BJ (cell line): ENCODE data around the gene RNF138. TPM values are rescaled to one million over a fixed set of nuclear protein-coding genes. Genes with fewer than 3 reads are reported as not detected.
"Not testable (repeated sequence)": the region's sequence is repeated elsewhere in the genome, so short reads cannot be mapped to it uniquely, and the experiment has no call there.

Experiments
- CTCF ChIA-PET: fragments of 350-600 bp; formaldehyde crosslinking; extraction: SDS; loops from one replicate; lab custom pipeline; 2021; ENCODE audit warnings: antibody characterized with exemption, inconsistent platforms; lab: Yijun Ruan, JAX
- POLR2A ChIA-PET: fragments of 300-600 bp; sonication (Branson Sonifier 250); formaldehyde crosslinking; extraction: SDS; loops from one replicate; lab custom pipeline; 2021; ENCODE audit warnings: antibody characterized with exemption; lab: Charles Lee
- DNase-seq: peaks from one replicate; pipeline ENCODE4 v3.0.0-alpha.2; 2011; ENCODE audit warnings: low read depth
- H3K27me3 ChIP-seq: 2 replicates; pipeline ENCODE4 v1.6.0; 2011; ENCODE audit warnings: low read length; ENCODE audit not compliant: control insufficient read depth, insufficient read depth
- H3K36me3 ChIP-seq: 2 replicates; pipeline ENCODE4 v1.5.1; 2011; ENCODE audit warnings: low read length; ENCODE audit not compliant: control insufficient read depth, insufficient read depth
- H3K4me3 ChIP-seq: 2 replicates; pipeline ENCODE4 v1.5.1; 2011; ENCODE audit warnings: low read depth, mild to moderate bottlenecking, control low read depth, low read length
- polyA plus RNA-seq: library from polyadenylated mRNA; depleted of rRNA; stranded (reverse); fragments of >200 nt; gene quantifications from 2 replicates; pipeline ENCODE4 v1.2.3, GENCODE V29; 2011
- TF ChIP-seq, protein P1 (sequence below): IDR thresholded peaks from 2 replicates; pipeline ENCODE4 v1.5.1; 2011; ENCODE audit warnings: low read depth, mild to moderate bottlenecking, control low read depth, inconsistent platforms, low read length, moderate library complexity; ENCODE audit not compliant: insufficient read depth

Gene RNF138
- polyA plus RNA-seq, 1 experiment: 12.3 TPM

DNA sequence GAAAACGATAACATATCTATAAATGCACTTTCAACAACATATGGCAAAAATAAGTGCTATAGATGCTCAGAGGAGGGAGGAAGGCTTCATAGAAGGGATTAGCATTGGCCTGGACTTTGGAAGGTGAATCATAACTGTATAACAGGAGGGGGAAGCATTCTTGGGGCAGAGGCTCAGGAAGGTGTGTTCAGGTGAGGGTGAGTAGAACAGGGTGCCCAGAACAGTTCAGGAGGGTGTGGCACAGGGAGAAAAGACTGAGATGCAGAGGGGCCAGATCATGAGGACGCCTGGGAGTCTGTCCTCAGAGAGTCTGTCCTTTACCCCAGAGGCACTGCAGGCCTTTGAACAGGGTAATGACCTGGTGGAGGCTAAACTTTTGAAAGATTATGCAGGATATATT is 68.9 kb downstream of the RNF138 start:
- Histone ChIP-seq H3K27me3 (no peaks in the 10 kb centered on the region), H3K36me3 (no peaks in the 10 kb centered on the region), H3K4me3 (no peak overlapping the region)
- POLR2A ChIA-PET: no interaction called here
- CTCF ChIA-PET: interaction anchor here (1.4 to 1.5 kb wide), 2 partner anchors 15 to 392 kb away, joined by 3 to 7 read pairs; no protein-coding TSS in a partner anchor
- TF ChIP-seq, protein P1, sequence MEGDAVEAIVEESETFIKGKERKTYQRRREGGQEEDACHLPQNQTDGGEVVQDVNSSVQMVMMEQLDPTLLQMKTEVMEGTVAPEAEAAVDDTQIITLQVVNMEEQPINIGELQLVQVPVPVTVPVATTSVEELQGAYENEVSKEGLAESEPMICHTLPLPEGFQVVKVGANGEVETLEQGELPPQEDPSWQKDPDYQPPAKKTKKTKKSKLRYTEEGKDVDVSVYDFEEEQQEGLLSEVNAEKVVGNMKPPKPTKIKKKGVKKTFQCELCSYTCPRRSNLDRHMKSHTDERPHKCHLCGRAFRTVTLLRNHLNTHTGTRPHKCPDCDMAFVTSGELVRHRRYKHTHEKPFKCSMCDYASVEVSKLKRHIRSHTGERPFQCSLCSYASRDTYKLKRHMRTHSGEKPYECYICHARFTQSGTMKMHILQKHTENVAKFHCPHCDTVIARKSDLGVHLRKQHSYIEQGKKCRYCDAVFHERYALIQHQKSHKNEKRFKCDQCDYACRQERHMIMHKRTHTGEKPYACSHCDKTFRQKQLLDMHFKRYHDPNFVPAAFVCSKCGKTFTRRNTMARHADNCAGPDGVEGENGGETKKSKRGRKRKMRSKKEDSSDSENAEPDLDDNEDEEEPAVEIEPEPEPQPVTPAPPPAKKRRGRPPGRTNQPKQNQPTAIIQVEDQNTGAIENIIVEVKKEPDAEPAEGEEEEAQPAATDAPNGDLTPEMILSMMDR: no peak
- DNase-seq: no peak

DNA sequence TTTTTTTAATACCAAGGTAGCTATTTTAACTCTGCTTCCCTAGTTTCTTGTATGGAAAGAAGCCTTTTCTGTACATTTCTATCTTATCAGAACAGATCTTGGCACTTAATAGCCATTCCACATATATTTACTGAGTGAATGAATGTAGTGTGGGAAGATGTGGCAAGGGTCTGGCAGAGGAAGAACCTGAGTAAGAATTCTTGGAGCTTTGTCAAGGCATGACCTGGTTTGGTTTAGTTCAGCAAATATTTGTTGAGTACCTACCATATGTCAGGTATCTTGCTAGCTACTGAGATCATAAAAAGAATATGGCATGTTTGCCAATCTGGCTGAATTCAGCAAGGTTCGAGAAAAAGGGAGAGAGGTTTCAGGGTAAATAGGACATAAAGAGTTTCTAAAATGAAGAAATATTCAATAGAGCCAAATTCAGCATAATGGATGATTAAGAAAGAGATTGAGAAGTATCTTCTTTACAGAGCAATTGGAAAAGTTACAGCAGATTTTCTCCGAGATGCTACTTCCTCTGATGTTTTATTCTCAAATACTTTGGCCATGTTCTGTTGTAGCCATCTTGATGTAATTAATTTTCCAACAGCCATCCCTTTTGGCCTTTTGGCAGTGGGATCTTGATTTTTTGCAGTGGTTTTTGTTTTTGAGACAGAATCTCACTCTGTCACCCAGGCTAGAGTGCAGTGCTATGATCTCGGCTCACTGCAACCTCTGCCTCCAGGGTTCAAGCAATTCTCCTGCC is 76.5 kb downstream of the RNF138 start:
- TF ChIP-seq, protein P1: no peak
- Histone ChIP-seq H3K4me3 (no peak overlapping the region), H3K27me3 (no peaks in the 10 kb centered on the region), H3K36me3 (no peaks in the 10 kb centered on the region)
- POLR2A ChIA-PET: no interaction called here
- no peak for DNase-seq
- CTCF ChIA-PET: interaction anchor here (0.6 to 3.0 kb wide), 3 partner anchors 10 to 302 kb away, joined by 3 to 22 read pairs (median 5); partner anchors contain the start of gene GAREM1

DNA sequence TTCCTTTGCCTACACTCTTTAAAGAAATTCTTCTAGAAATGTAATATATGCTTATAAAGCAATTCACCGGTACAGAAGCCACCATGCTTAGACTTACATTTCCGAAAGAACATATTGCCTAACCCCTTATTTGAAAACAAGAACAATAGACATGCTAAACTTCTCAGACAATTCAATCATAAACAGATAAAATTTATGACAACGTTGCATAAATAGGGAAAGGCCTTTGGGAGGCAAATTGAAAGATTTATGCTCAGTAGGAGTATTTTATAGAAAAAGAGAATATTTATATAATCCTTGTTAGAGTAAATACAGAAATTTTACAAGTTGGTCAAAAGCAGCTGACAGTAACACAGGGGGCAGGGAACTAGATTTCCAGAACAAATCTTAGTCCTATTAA is 82.0 kb downstream of the RNF138 start:
- no peak for DNase-seq
- CTCF ChIA-PET: no interaction called here
- POLR2A ChIA-PET: no interaction called here
- H3K4me3 ChIP-seq: no peak overlapping the region
- H3K36me3 ChIP-seq: no peaks in the 10 kb centered on the region
- TF ChIP-seq, protein P1: no peak
- H3K27me3 ChIP-seq: no peaks in the 10 kb centered on the region

DNA sequence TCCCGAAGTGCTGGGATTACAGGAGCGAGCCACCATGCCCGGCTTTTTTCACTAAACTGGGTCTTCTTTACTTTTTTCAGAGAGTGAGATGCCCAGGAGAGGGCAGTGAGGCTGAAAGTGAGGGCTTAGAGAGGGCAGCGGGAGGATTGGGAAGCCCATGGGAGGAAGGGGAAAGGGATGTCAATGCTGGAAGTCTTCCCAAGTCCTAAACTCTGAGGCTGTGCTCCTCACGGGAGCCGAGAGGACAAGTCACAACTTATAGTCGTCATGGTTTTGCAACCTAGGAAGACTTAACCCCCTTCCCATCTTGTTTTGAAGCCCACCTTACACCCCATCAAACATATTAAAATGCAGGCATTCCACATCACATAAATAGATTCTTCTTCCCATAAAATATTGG is 83.0 kb downstream of the RNF138 start:
- H3K4me3 ChIP-seq: no peak overlapping the region
- H3K27me3 ChIP-seq: no peaks in the 10 kb centered on the region
- no peaks in the 10 kb centered on the region for H3K36me3 ChIP-seq
- ChIA-PET CTCF (no interaction called here), POLR2A (no interaction called here)
- TF ChIP-seq, protein P1: no peak
- DNase-seq: no peak

DNA sequence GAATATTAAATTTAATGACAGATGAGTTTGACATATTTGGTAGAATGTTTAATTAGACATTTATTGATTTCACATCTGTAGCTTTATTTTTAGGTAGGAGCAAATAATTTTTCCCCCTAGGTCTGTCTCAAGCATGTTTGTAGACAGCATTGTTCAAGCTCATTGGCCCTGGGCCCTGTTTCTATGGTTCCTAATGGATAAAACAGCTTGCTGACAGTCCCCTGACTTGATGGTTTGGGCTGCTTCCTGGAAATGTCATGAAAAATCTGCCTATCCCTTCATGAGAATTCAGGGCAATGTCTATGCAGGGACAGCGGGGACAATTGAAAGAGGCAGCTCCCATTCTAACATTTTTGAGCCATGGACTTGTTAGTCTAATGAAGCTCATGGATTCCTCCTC is 83.6 kb downstream of the RNF138 start:
- H3K27me3 ChIP-seq: no peaks in the 10 kb centered on the region
- TF ChIP-seq, protein P1: no peak
- no peak for DNase-seq
- H3K36me3 ChIP-seq: no peaks in the 10 kb centered on the region
- ChIA-PET CTCF (interaction anchor here (1.1 to 1.2 kb wide), 3 partner anchors 10 to 375 kb away, joined by 3 to 4 read pairs (median 3); no protein-coding TSS in a partner anchor), POLR2A (no interaction called here)
- H3K4me3 ChIP-seq: no peak overlapping the region

DNA sequence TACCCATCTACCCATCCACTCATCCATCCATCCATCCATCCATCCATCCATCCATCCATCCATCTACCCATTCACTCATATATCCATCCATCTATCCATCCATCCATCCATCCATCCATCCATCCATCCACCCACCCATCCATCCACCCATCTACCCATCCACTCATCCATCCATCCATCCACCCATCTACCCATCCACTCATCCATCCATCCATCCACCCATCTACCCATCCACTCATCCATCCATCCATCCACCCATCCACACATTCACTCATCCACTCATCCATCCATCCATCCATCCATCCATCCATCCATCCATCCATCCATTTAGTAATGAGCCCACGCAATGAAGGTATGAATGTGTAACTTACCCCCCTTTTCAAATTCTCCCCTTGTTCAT is 85.1 kb downstream of the RNF138 start:
- H3K27me3 ChIP-seq, CTCF ChIA-PET, DNase-seq, POLR2A ChIA-PET, H3K4me3 ChIP-seq, H3K36me3 ChIP-seq: not testable (repeated sequence)
